SK-N-SH treated with all-trans-retinoic acid at 6 μM for 48 hours (cell line): Measurements from ENCODE around the gene TOMM20.

Experiments
- ATAC-seq: fragments of 200-7000 bp; cut with Tn5 transposase; 3 replicates; pipeline ENCODE4 v1.9.1; 2020; ENCODE audit warnings: mild to moderate bottlenecking, moderate library complexity
- BACH2 ChIP-seq: fragments of 250-450 bp; sonication (Bioruptor Pico); IDR thresholded peaks from 2 replicates; pipeline ENCODE4 v1.9.0; 2021; ENCODE audit warnings: mild to moderate bottlenecking, borderline replicate concordance
- CSDC2 ChIP-seq: fragments of 250-450 bp; sonication (Bioruptor Pico); IDR thresholded peaks from 2 replicates; pipeline ENCODE4 v1.5.0; 2020; ENCODE audit warnings: mild to moderate bottlenecking, moderate library complexity
- ESRRG ChIP-seq: fragments of 250-450 bp; sonication (Bioruptor Pico); IDR thresholded peaks from 2 replicates; pipeline ENCODE4 v1.6.1; 2021; ENCODE audit warnings: mild to moderate bottlenecking
- ISL1 ChIP-seq: fragments of 250-450 bp; sonication (Bioruptor Pico); IDR thresholded peaks from 2 replicates; pipeline ENCODE4 v2.1.2; 2022; ENCODE audit warnings: mild to moderate bottlenecking, moderate library complexity
- OSR1 ChIP-seq: fragments of 250-450 bp; sonication (Bioruptor Pico); IDR thresholded peaks from 2 replicates; pipeline ENCODE4 v1.8.0; 2022; ENCODE audit warnings: moderate library complexity, mild to moderate bottlenecking, inconsistent platforms
- PPARA ChIP-seq: fragments of 250-450 bp; sonication (Bioruptor Pico); IDR thresholded peaks from 2 replicates; pipeline ENCODE4 v1.5.0; 2020; ENCODE audit warnings: mild to moderate bottlenecking, borderline replicate concordance
- RARB ChIP-seq: fragments of 250-450 bp; sonication (Bioruptor Pico); IDR thresholded peaks from 2 replicates; pipeline ENCODE4 v1.8.0; 2021; ENCODE audit warnings: mild to moderate bottlenecking, moderate library complexity
- SNAI2 ChIP-seq: fragments of 250-450 bp; sonication (Bioruptor Pico); IDR thresholded peaks from 2 replicates; pipeline ENCODE4 v1.5.0; 2020; ENCODE audit warnings: mild to moderate bottlenecking, moderate library complexity
- TCF4 ChIP-seq: fragments of 250-450 bp; sonication (Bioruptor Pico); IDR thresholded peaks from 2 replicates; pipeline ENCODE4 v1.8.0; 2021; ENCODE audit warnings: mild to moderate bottlenecking, moderate library complexity, borderline replicate concordance
- TOX ChIP-seq: fragments of 250-450 bp; sonication (Bioruptor Pico); IDR thresholded peaks from 2 replicates; pipeline ENCODE4 v1.8.0; 2021; ENCODE audit warnings: mild to moderate bottlenecking, moderate library complexity, borderline replicate concordance
- ZC3H10 ChIP-seq: fragments of 250-450 bp; sonication (Bioruptor Pico); IDR thresholded peaks from 2 replicates; pipeline ENCODE4 v1.5.1; 2021; ENCODE audit warnings: mild to moderate bottlenecking, moderate library complexity
- ZFP3 ChIP-seq: fragments of 250-450 bp; sonication (Bioruptor Pico); IDR thresholded peaks from 2 replicates; pipeline ENCODE4 v1.5.0; 2020; ENCODE audit warnings: mild to moderate bottlenecking, moderate library complexity
- ZNF565 ChIP-seq: fragments of 450-650 bp; formaldehyde crosslinking; conservative IDR thresholded peaks from 2 replicates; pipeline ENCODE4 v1.5.0; 2020; ENCODE audit warnings: low read depth, mild to moderate bottlenecking, moderate library complexity
- ZNF70 ChIP-seq: fragments of 450-650 bp; formaldehyde crosslinking; IDR thresholded peaks from 2 replicates; pipeline ENCODE4 v1.5.0; 2020; ENCODE audit warnings: mild to moderate bottlenecking, moderate library complexity
- TF ChIP-seq, protein P1 (sequence below): fragments of 250-450 bp; sonication (Bioruptor Pico); IDR thresholded peaks from 2 replicates; pipeline ENCODE4 v1.8.0; 2020; ENCODE audit warnings: mild to moderate bottlenecking, moderate library complexity, borderline replicate concordance
- TF ChIP-seq, protein P2 (sequence below): fragments of 250-450 bp; sonication (Bioruptor Pico); IDR thresholded peaks from 2 replicates; pipeline ENCODE4 v1.5.1; 2020; ENCODE audit warnings: low read depth, mild to moderate bottlenecking, moderate library complexity
- TF ChIP-seq, protein P3 (sequence below): fragments of 250-450 bp; sonication (Bioruptor Pico); IDR thresholded peaks from 2 replicates; pipeline ENCODE4 v1.8.0; 2021; ENCODE audit warnings: low read depth, mild to moderate bottlenecking, moderate library complexity, borderline replicate concordance
- TF ChIP-seq, protein P4 (sequence below): fragments of 250-450 bp; sonication (Bioruptor Pico); IDR thresholded peaks from 2 replicates; pipeline ENCODE4 v1.5.1; 2021; ENCODE audit warnings: mild to moderate bottlenecking, moderate library complexity

The TOMM20 gene

DNA sequence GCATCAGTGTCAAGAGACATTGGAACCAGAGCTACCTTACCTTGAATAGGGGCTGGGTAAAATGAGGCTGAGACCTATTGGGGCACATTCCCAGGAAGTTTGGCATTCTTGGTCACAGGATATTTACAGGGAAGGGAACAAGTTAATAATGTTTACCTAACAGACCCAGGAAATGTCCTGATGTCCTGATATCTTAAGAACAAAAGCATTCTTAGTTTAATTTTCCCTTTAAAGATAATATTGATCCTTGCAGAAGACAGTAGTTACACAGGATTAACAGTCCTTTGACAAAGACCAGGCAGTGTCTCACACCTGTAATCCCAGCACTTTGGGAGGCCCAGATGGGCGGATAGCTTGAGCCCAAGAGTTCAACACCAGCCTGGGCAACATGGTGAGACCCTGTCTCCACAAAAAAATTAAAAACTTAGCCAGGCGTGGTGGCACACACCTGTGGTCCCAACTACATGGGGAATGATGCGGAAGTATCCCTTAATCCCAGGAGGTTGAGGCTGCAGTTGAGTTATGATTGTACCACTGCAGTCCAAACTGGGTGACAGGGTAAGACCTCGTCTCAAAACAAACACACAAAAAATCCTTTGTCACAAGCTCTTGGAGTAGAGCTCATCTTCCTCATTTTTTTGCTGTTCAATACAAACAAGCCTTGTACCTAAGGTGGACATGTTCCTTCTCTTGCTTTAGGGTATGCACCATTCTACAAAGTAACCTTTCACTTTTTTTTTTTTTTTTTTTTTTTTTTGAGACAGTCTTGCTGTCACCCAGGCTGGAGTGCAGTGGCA is 1.3 kb upstream of the TOMM20 start (continued):
- TF ChIP-seq, protein P1, sequence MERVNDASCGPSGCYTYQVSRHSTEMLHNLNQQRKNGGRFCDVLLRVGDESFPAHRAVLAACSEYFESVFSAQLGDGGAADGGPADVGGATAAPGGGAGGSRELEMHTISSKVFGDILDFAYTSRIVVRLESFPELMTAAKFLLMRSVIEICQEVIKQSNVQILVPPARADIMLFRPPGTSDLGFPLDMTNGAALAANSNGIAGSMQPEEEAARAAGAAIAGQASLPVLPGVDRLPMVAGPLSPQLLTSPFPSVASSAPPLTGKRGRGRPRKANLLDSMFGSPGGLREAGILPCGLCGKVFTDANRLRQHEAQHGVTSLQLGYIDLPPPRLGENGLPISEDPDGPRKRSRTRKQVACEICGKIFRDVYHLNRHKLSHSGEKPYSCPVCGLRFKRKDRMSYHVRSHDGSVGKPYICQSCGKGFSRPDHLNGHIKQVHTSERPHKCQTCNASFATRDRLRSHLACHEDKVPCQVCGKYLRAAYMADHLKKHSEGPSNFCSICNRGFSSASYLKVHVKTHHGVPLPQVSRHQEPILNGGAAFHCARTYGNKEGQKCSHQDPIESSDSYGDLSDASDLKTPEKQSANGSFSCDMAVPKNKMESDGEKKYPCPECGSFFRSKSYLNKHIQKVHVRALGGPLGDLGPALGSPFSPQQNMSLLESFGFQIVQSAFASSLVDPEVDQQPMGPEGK: no peak
- TF ChIP-seq, protein P2, sequence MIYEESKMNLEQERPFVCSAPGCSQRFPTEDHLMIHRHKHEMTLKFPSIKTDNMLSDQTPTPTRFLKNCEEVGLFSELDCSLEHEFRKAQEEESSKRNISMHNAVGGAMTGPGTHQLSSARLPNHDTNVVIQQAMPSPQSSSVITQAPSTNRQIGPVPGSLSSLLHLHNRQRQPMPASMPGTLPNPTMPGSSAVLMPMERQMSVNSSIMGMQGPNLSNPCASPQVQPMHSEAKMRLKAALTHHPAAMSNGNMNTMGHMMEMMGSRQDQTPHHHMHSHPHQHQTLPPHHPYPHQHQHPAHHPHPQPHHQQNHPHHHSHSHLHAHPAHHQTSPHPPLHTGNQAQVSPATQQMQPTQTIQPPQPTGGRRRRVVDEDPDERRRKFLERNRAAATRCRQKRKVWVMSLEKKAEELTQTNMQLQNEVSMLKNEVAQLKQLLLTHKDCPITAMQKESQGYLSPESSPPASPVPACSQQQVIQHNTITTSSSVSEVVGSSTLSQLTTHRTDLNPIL (CRISPR knock-in tag): no peak

GRCh38 chr1:235127732-235128455 is 743 bp downstream of the TOMM20 start:
- ATAC-seq: peak; percentile 27
- no peak for TF ChIP-seq ZNF70 (CRISPR knock-in tag)
- no peak for TF ChIP-seq BACH2 (CRISPR knock-in tag)
- no peak for TF ChIP-seq ZFP3 (CRISPR knock-in tag)
- TF ChIP-seq, protein P3, sequence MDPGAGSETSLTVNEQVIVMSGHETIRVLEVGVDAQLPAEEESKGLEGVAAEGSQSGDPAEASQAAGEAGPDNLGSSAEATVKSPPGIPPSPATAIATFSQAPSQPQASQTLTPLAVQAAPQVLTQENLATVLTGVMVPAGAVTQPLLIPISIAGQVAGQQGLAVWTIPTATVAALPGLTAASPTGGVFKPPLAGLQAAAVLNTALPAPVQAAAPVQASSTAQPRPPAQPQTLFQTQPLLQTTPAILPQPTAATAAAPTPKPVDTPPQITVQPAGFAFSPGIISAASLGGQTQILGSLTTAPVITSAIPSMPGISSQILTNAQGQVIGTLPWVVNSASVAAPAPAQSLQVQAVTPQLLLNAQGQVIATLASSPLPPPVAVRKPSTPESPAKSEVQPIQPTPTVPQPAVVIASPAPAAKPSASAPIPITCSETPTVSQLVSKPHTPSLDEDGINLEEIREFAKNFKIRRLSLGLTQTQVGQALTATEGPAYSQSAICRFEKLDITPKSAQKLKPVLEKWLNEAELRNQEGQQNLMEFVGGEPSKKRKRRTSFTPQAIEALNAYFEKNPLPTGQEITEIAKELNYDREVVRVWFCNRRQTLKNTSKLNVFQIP (CRISPR knock-in tag): no peak
- no peak for TF ChIP-seq ZNF565 (CRISPR knock-in tag)
- TF ChIP-seq ESRRG: no peak
- TF ChIP-seq TOX (CRISPR knock-in tag): no peak
- TF ChIP-seq, protein P4, sequence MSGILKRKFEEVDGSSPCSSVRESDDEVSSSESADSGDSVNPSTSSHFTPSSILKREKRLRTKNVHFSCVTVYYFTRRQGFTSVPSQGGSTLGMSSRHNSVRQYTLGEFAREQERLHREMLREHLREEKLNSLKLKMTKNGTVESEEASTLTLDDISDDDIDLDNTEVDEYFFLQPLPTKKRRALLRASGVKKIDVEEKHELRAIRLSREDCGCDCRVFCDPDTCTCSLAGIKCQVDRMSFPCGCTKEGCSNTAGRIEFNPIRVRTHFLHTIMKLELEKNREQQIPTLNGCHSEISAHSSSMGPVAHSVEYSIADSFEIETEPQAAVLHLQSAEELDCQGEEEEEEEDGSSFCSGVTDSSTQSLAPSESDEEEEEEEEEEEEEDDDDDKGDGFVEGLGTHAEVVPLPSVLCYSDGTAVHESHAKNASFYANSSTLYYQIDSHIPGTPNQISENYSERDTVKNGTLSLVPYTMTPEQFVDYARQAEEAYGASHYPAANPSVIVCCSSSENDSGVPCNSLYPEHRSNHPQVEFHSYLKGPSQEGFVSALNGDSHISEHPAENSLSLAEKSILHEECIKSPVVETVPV (CRISPR knock-in tag): no peak
- TF ChIP-seq OSR1 (CRISPR knock-in tag): no peak; the same call in 1 of the 2 replicates
- no peak for TF ChIP-seq PPARA (CRISPR knock-in tag)
- TF ChIP-seq, all 23 proteins: peak for 0

DNA sequence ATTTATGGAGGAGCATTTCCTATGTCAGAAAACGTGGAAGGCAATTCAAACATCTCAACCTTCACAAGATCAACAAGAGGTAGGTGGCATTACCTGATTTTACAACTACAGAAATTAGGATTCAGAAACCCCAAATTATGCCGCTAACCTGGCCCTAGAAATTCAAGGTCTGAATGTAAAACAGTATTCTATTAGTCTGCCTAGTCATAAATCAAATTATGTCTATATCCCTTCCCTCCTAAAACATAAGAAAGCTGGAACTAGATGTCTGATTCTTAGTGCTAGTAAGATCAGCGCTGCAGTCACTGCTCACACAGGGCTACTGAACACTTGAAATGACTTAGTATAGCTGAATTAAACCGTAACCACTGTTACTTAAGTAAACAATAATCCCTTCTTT is 1.4 kb downstream of the TOMM20 start:
- ATAC-seq: no peak
- no peak for TF ChIP-seq CSDC2
- TF ChIP-seq, protein P4 (CRISPR knock-in tag): no peak
- no peak for TF ChIP-seq SNAI2
- no peak for TF ChIP-seq ZC3H10
- TF ChIP-seq, protein P3 (CRISPR knock-in tag): no peak
- no peak for TF ChIP-seq TCF4 (CRISPR knock-in tag)
- TF ChIP-seq OSR1 (CRISPR knock-in tag): no peak
- TF ChIP-seq, protein P2 (CRISPR knock-in tag): no peak
- TF ChIP-seq ISL1 (CRISPR knock-in tag): no peak
- TF ChIP-seq RARB (CRISPR knock-in tag): no peak
- TF ChIP-seq, protein P1: no peak
- no peak for TF ChIP-seq ZNF70 (CRISPR knock-in tag)
